ENCODE data around the gene MMP27.
"Not testable (repeated sequence)": the region's sequence is repeated elsewhere in the genome, so short reads cannot be mapped to it uniquely, and the experiment has no call there.

DNA sequence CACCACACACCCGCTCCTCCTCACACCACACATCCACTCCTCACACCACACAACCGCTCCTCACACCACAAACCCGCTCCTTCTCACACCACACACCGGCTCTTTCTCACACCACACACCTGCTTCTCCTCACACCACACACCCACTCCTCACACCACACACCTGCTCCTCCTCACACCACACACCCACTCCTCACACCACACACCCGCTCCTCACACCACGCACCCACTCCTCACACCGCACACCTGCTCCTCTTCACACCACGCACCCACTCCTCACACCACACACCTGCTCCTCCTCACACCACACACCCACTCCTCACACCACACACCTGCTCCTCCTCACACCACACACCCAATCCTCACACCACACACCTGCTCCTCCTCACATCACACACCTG is 25.4 kb upstream of the MMP27 start:
- not testable (repeated sequence) for TF ChIP-seq POLR2AphosphoS5, EP300 (IDR thresholded peaks at IDR 0.05)
- TF ChIP-seq, protein P1, sequence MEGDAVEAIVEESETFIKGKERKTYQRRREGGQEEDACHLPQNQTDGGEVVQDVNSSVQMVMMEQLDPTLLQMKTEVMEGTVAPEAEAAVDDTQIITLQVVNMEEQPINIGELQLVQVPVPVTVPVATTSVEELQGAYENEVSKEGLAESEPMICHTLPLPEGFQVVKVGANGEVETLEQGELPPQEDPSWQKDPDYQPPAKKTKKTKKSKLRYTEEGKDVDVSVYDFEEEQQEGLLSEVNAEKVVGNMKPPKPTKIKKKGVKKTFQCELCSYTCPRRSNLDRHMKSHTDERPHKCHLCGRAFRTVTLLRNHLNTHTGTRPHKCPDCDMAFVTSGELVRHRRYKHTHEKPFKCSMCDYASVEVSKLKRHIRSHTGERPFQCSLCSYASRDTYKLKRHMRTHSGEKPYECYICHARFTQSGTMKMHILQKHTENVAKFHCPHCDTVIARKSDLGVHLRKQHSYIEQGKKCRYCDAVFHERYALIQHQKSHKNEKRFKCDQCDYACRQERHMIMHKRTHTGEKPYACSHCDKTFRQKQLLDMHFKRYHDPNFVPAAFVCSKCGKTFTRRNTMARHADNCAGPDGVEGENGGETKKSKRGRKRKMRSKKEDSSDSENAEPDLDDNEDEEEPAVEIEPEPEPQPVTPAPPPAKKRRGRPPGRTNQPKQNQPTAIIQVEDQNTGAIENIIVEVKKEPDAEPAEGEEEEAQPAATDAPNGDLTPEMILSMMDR (IDR thresholded peaks at IDR 0.05) = not testable (repeated sequence)
